Anterior cingulate cortex (tissue), 58 donors: Measurements from ENCODE around the gene ENHO.

Source experiments
- DNase-seq, 58 donors: peaks; one replicate each; lab custom pipeline; 2025; lab: John Stamatoyannopoulos, UW

Gene ENHO

DNA sequence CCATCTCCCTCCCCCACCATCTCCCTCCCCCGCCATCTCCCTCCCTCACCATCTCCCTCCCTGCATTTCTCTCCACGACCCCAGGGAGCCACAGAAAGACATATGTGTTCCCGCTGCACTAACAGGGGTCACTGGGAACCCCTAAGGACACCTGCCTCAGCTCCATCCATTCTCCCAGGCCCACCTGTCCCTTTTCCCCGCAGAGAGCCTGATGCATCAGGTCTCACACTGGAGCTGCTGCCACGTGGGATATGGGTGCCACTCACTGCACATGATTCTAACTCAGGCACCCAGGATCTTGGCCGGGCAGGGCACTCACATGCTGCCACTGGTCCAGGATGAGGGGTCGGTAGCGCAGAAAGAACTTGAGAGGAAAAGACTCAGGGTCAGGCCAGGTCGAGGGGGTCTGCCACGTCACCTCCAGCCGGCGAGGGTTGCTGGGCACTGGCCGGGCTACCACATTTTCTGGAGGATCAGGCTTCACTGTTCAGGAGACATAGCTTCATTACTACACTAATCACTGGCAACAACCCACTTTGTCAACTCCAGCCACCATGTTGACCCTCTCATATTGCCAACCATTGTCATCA is 33.2 kb upstream of the ENHO start:
- no peak for DNase-seq

DNA sequence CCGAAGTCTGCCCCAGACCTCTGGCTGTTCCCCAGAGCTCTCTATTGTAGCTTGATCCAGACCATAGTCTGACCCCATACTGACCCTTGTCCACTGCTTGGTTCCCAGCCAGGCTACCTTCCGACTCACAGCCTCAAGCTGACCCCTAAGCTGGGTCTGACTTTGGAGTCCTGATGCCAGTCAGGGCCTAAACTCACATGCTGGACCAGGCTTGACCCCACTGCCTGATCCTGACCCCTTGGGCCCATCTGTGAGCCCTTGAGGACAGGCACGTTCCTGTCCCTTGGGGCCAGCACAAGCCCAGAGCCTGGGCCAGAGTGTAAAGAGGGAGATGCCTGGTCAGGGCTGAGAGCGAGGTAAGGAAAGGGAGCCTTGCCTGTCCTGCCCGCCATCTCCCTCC is 32.7 kb upstream of the ENHO start:
- DNase-seq, result no peak

DNA sequence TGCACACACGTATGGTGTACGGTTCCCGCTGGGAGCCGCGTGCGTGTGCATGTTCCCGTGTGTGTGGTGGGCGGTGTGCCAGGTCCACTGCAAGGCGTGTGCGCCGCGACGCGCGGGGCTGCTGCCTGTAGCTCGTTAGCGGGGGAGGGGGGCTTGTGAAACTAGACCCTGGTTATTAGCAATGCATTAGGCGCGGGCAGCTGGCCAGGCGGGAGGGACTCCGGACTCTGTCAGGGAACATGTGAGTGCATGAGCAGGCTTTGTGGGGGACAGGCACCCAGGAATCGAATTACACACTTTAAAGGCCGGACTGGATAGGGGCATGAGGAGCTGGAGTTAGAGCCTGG is 32.2 kb upstream of the ENHO start:
- DNase-seq, result no peak

DNA sequence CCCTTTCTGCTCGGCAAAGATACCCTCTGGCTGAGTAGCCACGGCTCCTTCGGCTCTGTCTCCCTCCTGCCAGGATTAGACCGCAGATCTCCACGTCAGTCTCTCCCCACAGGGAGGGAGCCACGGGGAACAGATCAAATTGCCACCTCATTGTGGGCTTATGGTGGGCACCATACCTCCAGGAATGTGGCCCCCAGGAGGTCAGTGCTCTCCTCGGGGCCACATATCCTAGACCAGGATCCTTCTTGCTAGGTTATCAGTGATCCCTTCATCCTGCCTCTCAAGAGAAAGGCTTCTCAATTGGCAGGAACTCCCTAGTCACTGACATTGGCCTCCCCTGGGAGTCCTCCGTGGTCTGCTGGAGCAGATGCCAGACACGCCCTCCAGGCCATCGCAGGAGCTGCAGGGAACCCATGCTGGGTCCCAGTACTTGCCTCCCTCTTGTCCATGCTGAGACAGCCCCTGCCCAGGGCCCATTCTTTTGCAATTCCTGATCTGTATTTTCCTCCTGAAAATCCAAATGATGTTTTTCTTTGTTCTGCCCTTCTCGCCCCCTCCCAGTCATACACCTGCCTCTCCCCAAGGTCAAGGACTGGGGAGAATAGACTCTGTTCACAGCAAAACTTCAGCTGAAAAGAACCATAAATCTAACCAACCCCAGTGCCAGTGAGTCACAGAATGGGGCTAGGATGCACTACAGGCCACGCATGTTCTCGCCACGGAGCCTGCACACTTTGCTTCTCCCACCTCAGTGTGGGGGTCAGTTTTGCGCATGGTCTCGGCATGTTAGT is 31.6 kb upstream of the ENHO start:
- no peak for DNase-seq

DNA sequence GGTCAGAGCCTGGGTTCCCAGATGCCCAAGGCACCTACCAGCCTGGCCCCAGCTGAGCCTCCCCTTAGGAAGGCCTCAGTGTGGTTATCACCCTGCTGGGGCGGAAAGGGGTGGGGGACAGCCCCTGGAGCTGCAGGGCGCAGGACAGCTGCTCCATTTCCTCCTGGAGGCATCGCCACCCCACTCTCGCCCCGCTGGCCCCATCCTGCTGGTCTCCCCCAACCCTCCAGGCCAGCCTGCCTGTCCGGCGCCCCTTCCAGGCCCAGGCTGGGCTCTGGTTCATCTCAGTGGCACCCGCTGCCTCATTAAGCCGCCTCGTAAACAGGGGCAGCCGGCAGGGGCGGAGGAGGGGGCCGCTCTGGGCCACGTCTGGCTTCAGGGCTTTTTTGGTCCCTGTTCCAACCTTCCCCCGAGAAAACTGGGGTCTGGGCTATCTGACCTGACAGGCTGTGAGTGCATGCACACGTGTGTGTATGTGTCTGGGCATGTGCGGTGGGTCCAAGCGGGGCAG is 30.8 kb upstream of the ENHO start:
- no peak for DNase-seq

DNA sequence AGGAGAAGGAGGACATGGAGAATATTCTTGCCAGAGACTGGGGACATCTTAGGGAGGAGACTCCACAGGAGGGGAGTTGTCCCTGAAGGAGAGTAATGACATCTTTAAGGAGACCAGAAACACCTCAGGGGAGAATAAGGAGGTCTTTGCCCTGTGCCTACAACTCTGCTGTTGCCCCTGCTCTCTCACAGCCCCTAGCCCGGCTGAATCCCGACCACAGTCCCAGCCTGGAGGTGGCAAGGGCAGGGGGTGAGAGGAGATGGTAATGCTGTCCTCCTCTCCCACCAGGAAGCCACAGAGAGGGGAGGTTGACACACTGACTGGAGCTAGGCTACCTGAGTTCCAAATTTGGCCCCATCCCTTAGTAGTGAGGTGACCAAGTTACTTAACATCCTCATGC is 30.2 kb upstream of the ENHO start:
- DNase-seq, result no peak

DNA sequence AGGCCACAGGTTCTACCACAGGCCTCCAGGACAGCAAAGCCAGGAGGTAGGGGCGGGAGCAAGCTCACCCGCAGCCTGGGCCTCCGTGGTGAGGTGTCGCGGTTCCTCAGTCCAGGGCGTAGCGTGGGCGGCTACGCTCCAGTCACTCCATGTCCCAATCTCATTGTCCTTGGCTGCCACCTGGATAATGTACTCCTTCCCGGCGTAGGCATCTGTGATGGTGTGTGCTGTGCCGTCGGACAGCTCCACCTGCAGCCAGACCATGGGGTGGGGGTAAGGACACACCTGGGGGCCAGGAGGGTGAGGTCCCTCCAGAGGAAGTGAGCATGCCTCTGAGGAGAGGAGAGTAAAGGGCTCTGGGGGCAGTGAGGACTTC is 29.8 kb upstream of the ENHO start:
- no peak for DNase-seq

DNA sequence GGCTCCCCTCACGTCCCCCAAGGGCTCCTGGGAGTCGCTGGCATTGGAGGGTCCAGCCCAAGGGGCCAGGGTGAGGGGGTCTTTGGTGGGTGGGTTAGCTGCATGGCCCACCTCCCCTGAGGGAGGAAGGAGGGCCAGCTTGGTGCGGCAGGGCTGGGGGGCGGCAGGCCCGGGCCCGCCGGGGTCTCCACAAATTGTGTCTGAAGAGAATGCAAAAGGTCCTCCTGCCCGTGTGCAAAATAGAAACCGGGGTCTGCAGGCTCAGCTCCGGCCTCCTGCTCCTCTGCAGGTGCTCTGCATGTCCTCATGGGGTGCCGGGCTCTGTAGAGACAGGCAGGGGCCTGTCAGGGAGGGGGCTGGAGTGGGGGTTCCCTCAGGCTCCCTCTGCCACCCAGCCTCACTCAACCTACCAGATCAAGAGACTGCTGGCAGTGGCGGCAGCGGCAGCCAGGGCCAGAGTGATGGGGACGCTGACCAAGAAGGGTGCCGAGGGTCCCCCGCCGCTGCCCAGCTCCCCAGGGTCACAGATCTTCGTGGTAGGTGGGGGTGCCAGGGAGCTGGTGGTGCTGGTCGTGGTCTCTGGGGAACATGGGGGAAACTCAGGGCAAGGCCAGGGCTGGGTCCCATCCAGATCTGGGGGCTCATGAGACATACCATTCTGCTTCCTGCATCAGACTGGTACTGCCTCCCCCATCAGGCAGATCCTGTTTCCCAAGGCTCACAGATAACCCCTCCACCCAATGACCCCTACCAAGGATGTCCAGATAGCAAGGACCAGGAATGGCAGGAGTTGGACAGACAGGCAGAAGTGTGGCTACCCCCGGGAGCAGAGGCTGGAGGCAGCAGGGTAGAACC is 29.2 kb upstream of the ENHO start:
- DNase-seq, result no peak

DNA sequence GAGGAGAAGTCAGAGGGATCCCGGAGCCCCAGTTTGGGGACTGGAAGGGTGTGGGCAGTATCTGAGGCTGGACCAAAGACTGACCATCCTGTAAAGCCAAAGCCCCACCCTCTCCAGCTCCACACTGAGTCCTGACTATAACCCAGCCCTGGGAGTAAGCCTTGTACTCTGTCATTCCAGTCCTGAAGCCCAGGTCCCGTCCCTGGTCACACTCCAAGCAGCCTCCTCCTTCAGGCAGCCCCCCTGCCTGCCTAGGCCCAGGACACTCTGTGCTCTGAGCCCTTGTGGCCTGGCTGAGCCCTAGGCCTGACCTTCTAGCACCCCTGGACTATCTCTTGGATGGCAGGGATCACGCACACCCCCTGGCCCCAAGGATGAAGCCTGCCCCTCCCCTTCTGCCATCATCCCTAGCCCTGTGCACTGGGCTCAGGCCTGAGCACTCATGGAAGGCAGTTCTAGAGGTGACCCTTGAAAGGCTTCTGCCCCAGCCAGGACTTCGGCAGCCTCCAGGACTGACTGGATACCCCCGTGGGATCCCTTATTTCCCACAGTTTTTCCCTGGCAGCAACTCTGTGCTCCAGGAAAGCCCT is 28.0 kb upstream of the ENHO start:
- DNase-seq, result no peak

DNA sequence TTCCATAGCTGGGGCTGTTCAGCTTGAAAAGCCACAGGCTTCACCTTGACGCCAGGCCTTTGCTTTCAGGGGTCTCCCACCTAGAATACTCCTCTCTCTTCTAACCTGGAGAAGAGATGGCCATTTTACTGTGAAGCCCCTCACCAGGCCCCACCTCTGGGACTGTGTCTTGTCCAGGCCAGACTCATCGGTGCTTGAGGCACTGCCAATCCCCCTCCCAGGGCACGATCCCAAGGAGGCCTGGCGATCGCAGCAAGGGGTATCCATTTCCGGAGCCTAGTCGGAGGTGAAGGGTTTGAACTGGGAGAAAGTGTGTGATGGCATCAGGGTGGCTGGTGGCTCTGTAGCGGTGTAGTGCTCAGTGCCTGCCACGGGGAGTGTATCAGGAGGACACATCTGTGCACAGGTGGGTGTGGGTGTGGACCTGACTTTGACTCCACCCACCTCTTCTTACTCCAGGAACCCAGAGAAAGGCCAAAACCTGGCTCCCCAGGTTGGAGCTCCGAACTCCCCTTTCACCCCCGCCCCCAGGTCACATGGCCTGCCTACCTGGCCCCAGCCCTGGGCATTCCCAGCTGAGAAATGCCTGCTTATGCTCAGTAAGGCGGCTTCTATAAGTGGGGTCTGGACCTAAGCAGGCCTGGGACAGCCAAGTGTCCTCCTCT is 27.4 kb upstream of the ENHO start:
- DNase-seq, result no peak

DNA sequence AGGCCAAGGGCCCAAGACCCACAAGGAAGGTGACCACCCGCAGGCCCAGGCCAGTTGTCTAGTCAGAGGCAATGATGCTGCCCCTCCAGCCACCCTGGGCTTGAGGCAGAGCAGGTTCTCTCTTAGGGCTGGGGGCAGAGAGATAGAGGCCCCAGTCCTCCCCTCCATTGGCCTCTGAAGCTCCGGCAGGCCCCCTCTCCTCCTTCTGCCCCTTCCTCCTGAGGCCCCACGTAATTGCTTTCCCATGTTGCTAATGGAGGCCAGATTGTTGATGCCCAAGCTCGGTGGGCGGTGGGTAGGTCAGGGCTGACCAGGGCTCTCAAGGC is 26.6 kb upstream of the ENHO start:
- no peak for DNase-seq

DNA sequence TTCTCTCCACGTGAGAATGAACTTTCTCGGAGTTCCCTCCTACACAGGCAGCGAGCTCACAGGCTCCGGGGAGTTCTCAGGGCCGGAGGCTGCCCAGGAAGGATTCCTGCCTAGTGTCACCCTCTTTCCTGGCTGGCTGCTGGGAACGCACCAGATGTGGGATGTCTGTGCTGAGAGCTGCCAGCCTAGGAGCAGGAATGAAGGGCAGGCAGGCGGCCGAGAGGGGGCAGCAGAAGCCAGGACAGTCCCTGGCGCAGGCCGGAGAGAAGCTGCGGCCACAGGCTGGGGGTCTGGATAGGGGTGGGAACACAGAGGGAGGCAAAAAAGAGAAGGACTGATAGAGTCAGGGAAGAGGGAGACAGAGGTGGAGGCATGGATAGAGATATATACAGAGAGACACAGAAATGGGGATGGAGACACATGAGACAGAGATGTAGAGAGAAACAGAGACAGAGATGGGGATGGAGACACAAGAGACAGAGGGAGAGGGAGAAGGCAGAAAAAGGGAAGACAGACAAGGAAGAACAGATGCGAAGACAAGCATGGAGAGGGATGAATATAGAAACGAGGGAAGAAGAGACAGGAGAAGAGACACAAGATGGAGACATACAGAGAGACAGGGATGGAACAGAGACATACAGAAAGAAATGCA is 25.3 kb upstream of the ENHO start:
- peak in 55 of 58 donors; percentile 25 to 87 (median 65) for DNase-seq

DNA sequence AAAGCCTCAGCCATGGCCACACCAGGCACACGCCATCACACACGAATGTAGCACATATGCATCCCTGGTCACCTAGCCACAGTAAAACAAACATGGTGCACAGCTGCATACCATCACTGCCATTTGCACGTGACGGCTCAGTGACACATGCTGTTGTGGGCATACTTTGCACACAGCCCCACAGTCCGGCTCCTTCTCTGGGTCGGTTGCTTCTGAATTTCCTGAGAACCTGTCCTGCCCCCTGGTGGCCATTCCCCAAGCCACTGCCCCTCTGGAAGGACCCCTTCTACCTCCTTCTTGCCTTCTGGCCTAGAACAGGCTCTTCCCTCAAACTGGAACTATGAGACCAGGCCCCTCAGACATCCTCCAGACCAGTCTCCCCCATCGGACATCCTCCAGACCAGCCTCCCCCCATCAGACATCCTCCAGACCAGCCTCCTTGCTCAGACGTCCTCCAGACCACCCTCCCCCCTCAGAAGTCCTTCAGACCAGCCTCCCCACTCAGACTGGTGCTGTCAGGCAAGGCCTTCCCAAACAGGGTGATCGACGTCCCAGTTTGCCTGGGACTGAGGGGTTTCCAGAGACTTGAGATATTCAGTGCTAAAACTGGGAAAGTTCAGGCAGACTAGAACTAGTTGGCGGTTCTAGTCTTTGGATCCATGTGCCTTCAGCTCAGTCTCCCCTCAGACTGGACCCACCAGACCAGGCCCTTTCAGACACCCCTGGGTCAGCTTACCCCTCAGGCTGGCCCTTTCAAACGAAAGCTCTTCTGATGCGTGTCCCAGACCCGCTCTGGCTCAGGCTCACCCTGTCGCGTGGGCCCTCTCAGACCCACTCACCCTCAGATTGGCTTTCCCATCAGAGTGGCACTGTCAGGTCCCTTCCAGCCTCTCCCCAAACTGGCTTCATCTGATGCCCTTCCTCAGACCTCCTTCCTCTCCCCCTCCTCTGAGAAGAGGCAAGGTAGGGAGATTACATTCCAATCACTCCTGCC is 24.3 kb upstream of the ENHO start:
- DNase-seq, result peak in 52 of 58 donors; percentile 11 to 79 (median 52)

DNA sequence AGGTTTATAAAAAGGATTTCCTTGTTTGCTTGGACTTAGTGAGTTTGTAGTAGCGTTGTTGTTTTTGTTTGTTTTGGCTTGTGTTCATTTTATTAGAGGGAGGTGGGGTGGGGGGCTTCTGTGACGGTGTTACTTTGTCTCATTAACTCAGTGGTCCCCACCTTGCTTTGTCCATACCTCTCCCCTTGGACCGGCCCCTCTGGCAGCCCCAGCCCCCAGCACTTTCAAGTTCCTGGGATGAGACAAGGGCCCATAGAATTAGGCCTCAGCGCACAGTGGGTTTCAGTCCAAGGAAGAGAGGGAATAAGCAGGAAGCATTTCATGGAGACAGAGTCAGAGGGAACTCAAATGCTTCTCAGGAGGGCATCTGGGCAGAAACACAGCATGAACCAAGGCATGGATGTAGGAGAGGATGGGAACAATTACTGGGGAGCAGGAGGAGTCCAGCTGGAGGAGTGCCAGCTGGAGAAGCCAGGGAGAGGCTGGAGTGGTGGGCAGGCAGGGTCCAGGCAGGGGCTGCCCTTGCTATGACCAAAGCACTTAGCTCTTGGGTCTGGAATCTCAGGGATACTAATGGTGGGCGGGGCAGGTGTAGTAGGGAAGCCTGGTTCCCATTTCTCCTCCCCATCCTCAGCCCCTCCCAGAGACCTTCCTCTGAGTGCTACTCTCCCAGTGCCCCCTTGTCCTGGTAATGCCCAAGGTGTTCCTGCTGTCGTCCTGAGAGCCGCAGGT is 23.5 kb upstream of the ENHO start:
- DNase-seq, result no peak

DNA sequence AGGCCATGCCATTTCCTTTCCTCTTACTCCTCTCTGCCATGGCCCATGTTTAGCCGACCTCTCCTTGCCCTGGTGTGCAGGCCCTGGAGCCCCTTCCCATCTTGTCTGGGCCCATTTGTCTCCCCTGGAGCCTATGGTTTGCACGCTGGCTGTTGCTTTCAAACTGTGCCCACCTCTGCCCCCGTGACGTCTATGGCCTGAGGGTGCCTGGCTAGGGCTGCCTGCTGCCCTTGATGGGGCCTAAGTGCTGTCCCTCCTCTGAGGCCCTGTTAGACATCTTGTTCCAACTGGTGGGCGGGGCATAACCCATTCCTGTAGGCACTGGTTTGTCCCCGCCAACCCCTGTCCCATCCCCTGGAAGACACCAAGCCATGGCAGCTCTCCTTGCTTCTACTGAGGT is 22.7 kb upstream of the ENHO start:
- DNase-seq, result no peak

DNA sequence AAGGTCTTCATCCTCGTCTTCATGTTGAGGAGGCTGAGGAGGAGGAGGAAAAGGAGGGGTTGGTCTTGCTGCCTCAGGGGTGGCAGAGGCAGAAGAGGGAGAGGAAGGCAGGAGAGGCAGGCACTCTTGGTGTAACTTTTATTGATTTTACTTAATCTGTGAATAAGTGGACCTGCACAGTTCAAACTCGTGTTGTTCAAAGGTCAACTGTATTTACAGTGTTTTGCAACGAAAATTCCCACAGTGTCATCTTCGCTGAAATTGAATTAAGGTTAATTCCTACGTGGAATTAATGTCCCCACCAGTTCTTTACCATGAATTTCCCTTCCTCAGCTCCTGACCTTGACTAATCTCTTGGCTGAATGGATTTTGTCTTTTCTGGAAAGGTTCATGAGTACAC is 21.2 kb upstream of the ENHO start:
- DNase-seq, result no peak

DNA sequence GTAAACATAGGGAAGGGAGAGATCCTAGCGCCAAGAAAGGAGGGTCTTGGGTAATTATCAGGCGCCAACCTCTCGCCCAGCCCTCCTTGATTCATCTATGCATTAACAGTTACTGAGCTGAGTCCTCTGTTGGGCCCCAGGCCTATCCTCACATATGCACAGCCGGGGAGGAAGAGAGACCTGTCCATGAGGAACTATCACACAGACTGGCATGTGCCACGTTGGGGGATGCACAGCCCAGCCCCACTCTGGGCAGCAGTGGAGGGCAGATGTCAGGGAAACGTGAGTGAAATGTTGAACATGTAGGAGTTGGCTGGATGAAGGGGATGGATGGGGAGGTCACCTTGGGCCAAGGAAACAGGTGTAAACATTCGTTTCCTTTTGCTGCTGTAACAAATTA is 18.8 kb upstream of the ENHO start:
- DNase-seq, result no peak

DNA sequence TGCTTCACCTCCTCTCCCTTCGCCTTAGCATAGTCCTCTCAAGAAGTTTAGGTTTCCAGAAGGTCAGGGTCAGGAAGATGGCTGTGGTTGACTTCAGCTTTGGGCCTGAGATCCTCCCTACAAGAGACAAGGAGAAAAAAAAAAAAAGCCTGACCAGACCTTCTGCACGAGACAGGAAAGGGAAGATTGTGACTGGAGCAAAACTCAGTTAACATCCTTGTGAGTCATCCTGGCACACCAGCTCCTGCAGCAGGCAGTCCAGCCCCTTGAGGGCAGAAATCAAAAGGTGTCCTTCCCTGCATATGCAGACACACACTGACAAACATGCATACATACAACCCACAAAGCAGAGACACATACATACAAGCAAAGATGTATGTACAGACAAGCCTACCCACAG is 18.0 kb upstream of the ENHO start:
- no peak for DNase-seq
